Prostate gland (tissue), 2 donors: ENCODE results near the gene SRI.

Source experiments
- POLR2A ChIP-seq: fragments of 450-650 bp; IDR thresholded peaks from one replicate; pipeline ENCODE4 v1.6.1; 2016; ENCODE audit warnings: antibody characterized with exemption, mild to moderate bottlenecking
- POLR2AphosphoS5 ChIP-seq: sonication (generic); formaldehyde crosslinking; IDR thresholded peaks from one replicate; pipeline ENCODE4 v1.6.1; 2017; ENCODE audit warnings: antibody characterized with exemption
- TF ChIP-seq, protein P1 (sequence below), 4 experiments: fragments of 200-600 bp in 2 of 4; fragments of 450-650 bp in 2 of 4; sonication (generic) in 2 of 4; IDR thresholded peaks; 1 replicate in 3 of 4; 2 replicates in 1 of 4; pipeline ENCODE4 v1.5.1; 2016 to 2019; ENCODE audit warnings: antibody characterized with exemption in 4 of 4, mild to moderate bottlenecking in 2 of 4, moderate library complexity in 2 of 4

DNA sequence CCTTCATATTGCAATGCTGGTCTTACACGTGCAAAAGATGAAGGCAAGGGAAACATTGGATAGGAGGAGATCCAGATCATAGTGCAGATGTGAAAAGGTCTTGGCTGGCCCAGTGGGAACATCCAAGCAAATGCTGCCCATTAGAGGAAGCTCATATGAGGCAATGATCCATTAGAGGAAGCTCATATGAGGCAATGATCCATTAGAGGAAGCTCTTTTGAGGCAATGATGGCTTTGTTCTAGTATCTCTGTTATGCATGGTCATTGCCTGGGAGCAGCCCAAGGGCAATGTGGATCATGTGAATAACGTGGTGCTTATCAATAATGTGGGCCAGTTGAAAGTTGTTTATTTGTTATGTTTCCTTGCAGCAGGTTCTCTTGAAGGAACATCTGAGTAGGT lies 49.0 kb upstream of the SRI start:
- TF ChIP-seq, protein P1, sequence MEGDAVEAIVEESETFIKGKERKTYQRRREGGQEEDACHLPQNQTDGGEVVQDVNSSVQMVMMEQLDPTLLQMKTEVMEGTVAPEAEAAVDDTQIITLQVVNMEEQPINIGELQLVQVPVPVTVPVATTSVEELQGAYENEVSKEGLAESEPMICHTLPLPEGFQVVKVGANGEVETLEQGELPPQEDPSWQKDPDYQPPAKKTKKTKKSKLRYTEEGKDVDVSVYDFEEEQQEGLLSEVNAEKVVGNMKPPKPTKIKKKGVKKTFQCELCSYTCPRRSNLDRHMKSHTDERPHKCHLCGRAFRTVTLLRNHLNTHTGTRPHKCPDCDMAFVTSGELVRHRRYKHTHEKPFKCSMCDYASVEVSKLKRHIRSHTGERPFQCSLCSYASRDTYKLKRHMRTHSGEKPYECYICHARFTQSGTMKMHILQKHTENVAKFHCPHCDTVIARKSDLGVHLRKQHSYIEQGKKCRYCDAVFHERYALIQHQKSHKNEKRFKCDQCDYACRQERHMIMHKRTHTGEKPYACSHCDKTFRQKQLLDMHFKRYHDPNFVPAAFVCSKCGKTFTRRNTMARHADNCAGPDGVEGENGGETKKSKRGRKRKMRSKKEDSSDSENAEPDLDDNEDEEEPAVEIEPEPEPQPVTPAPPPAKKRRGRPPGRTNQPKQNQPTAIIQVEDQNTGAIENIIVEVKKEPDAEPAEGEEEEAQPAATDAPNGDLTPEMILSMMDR (IDR thresholded peaks at IDR 0.05), result no peak
- no peak for TF ChIP-seq POLR2AphosphoS5
- TF ChIP-seq POLR2A, result no peak
